ENCODE results near the gene FGFBP3. TPM values are rescaled to one million over a fixed set of nuclear protein-coding genes. Genes with fewer than 3 reads are reported as not detected.

FGFBP3 gene
- total RNA-seq, 1 donor from 2014 or later, result 0.93 TPM

GRCh38 chr10:91860885-91861284 lies 48.4 kb downstream of the FGFBP3 start:
- DNase-seq (ENCODE audit: extremely low read depth, low read depth, low spot score), result no peak

DNA sequence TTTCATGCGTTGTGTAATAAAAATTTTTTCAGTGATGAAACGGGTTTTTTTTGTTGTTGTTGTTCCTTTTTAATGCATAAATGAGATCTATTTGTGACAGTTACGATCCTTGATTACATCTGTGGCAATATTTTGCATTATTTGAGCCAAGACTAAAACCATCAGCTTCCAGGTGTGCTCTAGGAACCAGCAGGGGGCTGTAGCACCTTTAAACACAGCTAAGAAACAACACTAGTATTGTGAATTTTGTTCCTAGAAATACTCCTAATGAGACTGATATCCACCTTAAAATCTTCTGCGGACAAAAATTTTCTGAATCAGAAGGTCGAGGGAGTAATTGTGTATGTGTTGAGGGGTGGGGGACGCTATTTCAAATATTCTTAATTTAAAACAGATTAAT lies 52.6 kb downstream of the FGFBP3 start:
- DNase-seq (ENCODE audit: extremely low read depth, low read depth, low spot score), result no peak

Other genes starting within 250 kb of the FGFBP3 start
- 47.1 and 50.3 TPM in 2 replicates for gene TNKS2, start 111.1 kb downstream of the FGFBP3 start, total RNA-seq
- gene BTAF1, start 14.3 kb upstream of the FGFBP3 start, total RNA-seq, result 16.7 and 24.0 TPM in 2 replicates

All from glomerular endothelial cell (primary cell).